Activated CD8-positive, alpha-beta memory T cell treated with anti-CD3 and anti-CD28 coated beads, Interleukin-2, amount 50 U/mL, for 24 hours (primary cell): ENCODE data around the gene EXD3.
"Not testable (repeated sequence)": the region's sequence is repeated elsewhere in the genome, so short reads cannot be mapped to it uniquely, and the experiment has no call there.

Experiments
- DNase-seq: peaks from one replicate; pipeline ENCODE4 v3.0.0-alpha.2; 2020; ENCODE audit errors: extremely low read depth

The EXD3 gene

GRCh38 chr9:137458194-137459151 is 35.5 kb upstream of the EXD3 start:
- DNase-seq = no peak

GRCh38 chr9:137457406-137458193 is 34.6 kb upstream of the EXD3 start:
- no peak for DNase-seq

DNA sequence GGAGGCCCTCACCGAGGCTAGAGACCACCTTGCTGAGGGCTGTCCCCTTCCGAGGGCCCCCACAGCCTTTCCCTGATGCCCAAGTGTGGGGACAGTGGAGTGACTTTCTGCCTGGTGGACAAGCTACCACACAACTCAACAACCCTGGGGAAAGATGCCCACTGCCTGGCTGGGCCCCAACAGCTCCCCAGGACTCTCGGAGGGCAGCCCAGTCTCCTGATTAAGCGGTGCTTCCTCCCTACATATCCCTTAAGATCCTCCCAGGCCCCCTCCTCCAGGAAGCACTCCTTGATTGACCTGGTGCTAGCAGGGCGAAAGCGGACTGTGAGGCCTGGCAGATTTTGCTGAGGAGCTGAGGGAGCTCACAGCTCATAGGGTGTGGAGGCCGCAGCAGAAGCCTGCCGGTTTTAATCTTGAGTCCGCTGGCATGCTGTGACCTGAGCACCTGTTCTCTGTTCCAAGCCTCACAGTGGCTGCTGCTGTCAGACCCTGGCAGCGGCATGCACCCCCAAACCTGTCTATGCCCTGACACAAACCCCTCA is 34.0 kb upstream of the EXD3 start:
- no peak for DNase-seq

- DNase-seq = no peak
Observed at GRCh38 chr9:137456061-137456863, 33.3 kb upstream of the EXD3 start.

DNA sequence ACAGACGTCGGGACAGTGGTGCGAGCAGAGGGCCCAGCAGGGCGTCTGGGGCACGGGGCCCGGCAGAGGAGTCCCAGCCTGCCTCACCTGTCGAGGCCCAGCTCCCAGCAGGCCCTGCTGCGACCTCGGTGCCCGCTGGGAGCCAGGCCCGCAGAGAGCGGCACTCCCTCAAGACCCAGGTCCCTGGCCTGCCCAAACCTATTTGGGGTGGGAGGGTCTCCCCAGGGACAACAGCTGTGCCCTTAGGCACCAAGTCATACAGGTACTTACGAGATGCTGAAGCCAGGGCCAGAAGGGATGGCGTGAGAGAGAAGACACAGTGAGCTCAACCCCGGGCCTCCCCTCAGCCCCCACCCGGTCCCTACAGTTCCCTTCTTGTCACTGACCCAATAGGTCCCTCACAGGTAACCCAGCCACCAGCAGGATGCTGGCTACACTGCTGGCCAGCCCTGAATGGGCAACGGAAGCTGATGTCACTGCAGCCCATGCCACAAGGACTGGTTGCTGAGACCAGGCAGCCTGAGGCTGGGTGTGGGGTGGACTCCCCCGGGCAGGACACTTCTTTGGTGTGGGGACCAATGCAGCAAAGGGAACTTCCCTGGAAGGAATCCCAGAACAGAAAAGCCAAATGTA is 32.5 kb upstream of the EXD3 start:
- no peak for DNase-seq

DNA sequence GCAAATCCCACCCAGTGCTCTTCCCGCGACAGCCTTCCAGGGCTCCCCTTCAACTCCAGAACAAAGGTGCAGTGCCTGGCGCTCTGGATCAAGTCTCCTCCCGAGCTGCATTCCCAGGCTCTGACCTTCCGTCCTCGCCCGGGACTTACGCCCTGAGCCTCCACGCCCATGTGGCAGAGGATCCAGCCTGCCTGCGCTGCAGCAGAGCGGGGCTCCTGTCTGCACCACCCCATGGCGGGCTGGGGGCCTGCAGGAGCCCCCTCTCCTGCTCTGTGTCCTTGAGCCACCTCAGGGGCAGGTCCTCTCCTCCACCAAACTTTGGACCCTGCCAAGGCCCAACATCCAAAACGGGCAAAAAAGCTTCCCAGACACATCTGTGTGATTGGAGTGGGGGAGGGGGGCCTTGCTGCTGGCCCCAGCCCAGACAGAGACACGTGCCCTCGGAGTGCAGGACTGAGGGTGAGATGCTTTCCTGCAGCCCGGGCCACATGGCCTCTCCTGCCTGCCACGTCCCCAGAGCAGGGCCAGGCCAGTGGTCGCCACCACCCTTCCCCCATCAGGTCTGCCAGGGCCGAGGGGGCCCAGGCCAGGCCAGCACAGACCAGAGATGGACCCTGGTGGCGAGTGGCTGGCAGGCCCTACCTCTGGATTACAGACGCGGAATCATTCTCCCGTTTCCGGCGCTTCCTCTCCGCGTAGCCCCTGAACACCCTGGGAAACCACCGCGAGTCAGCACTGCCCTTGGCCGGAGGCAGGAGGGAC is 31.8 kb upstream of the EXD3 start:
- no peak for DNase-seq

- no peak for DNase-seq
Observed at GRCh38 chr9:137454145-137454596, 31.2 kb upstream of the EXD3 start.

- DNase-seq = no peak
Observed at GRCh38 chr9:137453643-137454081, 30.7 kb upstream of the EXD3 start.

DNA sequence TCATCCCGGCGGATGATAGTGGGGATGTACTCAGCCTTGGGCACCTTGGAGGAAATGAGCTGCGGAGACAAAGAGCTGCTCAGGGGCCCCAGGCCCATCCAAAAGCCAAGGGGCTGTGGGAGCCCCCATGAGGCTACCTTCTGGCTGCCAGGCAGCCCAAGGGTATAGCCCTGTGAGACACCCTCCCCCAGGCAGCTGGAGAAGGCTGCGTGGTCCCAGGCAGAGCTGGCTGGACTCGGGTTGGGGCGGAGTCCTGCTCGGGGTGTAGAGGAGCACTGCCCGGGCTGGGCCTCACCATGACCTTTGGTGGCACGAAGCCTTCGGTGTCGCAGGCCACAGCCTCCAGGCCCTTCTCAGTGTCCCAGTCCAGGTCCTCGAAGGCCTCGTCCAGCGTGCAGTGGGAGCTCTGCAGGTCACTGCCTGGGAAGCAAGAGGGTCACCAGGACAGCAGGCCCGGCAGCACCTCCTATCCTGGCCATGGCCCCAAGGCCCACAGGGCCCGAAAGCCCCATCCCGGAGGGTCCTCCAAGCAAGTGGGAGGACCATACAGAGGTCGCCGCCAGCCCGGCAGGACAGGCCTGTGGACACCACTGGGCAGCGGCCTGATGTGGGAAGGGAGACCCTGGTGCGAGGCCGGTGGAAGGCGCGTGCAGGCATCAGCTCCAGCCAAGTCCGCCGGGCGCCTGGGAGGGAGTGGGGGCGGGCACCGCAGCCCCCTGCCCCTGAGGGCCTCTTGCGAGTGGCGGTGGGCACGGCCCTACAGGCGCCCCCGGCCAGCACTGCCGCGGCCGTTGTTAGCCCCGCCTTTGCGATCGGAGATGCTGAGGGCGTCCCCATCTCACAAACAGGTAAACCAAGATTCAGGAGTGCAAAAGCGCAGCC is 30.0 kb upstream of the EXD3 start:
- DNase-seq = no peak

- DNase-seq = no peak
Observed at GRCh38 chr9:137452006-137452760, 29.2 kb upstream of the EXD3 start.

DNA sequence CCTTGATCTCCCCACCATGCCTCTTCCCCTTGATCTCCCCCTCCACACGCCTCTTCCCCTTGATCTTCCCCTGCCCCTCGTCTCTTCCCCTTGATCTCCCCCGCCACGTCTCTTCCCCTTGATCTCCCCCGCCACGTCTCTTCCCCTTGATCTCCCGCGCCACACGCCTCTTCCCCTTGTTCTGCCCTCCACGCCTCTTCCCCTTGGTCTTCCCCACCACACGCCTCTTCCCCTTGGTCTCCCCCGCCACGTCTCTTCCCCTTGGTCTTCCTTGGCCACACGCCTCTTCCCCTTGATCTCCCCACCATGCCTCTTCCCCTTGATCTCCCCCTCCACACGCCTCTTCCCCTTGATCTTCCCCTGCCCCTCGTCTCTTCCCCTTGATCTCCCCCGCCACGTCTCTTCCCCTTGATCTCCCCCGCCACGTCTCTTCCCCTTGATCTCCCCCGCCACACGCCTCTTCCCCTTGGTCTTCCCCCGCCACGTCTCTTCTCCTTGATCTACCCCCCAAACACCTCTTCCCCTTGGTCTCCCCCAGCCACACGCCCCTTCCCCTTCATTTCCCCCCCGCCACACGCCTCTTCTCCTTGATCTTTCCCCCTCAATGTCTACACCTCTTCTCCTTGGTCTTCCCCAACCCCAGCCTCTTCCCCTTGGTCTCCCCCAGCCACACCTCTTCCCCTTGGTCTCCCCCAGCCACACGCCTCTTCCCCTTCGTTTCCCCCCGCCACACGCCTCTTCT is 28.5 kb upstream of the EXD3 start:
- not testable (repeated sequence) for DNase-seq

DNA sequence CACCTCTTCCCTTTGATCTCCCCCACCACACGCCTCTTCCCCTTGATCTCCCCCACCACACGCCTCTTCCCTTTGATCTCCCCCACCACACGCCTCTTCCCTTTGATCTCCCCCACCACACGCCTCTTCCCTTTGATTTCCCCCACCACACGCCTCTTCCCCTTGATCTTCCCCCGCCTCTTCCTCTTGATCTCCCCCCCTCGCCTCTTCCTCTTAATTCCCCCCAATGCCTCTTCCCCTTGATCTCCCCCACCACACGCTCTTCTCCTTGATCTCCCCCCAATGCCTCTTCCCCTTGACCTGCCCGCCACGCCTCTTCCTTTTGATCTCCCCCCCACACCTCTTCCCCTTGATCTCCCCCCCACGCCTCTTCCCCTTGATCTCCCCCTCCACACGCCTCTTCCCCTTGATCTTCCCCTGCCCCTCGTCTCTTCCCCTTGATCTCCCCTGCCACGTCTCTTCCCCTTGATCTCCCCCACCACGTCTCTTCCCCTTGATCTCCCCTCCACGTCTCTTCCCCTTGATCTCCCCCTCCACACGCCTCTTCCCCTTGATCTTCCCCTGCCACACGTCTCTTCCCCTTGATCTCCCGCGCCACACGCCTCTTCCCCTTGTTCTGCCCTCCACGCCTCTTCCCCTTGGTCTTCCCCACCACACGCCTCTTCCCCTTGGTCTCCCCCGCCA is 27.7 kb upstream of the EXD3 start:
- DNase-seq = not testable (repeated sequence)

- DNase-seq = no peak
Observed at GRCh38 chr9:137449931-137450538, 27.1 kb upstream of the EXD3 start.

- no peak for DNase-seq
Observed at GRCh38 chr9:137449081-137449844, 26.3 kb upstream of the EXD3 start.

DNA sequence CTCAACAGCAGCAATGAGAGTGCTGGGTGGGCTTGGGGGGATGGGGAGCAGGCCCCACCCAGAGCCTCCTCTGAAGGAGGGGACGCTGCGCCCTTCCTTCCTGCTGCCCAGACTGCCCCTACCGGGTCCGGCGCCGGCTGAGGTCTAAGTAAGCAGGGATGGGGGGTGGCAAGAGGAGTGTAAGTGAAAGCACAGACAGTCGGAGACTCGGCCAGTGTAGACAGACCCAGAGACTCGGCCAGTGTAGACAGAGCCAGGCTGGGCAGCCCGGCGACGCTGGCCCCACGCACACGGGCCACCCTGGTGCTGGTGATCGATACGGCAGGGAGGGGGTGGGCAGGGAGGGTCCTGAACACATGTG is 25.6 kb upstream of the EXD3 start:
- no peak for DNase-seq
